Stimulated activated CD8-positive, alpha-beta memory T cell treated with anti-CD3 and anti-CD28 coated beads, Interleukin-12 subunit alpha, Interleukin-12 subunit beta, amount 100 ng/mL, for 24 hours (primary cell): ENCODE data around the gene LLPH.

Experiments
- DNase-seq: peaks from one replicate; pipeline ENCODE4 v3.0.0-alpha.2; 2020; ENCODE audit errors: extremely low read depth

The LLPH gene

DNA sequence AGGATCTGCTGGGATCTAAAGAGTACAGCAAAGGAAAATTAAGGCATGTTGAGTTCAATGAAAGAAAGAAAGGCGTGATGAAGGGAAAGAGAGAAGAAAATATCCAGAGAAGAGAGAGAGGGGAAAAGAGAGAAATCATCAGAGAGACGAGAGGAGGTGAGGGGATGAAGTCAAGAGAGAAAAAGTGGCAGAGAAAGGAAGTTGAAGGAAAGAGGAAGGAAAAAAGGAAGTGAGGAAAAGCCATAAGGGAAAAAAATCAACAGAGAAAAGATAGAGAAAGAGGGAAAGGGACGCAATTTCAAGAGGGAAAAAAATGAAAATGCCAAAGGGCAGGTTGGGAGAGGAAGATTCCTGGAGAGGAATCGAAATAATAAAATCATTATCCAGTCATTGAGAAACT, 40.4 kb downstream of the LLPH start:
- no peak for DNase-seq

DNA sequence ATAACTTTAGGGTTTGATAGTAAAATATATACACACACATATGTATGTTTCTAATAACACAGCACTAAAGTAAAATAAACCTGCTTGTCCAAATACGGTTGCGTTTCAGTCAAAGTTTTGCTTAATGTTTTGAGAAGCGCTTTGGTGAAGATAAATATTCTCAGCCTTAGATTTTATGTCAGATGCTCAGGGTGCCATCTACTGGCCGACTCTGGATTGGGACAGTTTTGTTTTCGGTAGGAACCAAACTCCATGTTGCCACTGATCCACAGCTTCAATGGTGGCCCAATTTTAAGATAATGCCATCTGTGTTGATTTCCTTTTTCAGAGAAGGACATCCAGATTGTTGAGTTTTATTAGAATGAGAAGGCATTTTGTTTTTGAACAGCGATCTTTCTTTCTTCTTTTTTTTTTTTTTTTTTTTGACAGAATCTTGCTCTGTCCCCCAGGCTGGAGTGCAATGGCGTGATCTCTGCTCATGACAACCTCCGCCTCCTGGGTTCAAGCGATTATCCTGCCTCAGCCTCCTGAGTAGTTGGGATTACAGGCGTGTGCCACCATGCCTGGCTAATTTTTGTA, 43.1 kb downstream of the LLPH start:
- no peak for DNase-seq

DNA sequence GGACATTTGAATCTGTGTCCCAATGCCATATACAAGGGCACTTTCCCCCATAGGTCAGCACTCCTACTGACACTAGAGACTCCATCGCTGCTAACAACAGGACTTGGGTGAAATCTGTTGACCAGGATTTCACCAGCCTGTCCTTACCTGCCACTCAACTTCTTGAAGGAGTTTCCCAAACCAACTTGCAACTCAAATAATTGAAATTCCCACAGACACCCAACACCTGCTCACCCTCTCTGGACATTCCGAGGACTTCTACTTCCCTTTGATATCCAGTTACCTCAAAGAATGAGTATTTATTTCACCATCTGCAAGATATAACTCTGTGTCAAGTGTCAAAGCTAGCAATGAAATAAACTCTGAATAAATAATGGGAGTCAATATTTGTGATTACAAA, 44.6 kb downstream of the LLPH start:
- no peak for DNase-seq

DNA sequence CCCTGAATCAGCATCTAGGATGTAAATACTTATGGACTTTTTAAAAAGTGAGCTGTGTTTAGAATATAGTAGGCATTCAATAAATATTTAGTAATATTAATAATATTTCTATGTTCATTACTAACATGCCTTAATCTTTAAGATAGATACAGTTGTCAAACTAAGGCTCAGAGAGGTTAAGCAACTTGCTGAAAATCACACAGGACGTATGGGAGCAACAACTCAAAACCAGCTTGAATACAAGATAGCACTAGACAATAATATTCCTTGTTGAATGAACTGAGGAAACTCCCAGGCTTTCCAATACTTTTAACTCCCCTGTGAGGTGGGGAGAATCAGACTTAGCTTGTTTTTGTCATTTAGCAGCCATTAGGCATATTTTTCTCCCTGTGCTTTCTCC, 45.3 kb downstream of the LLPH start:
- no peak for DNase-seq

- DNase-seq: no peak
Observed at GRCh38 chr12:66083766-66084165, 46.8 kb downstream of the LLPH start.

DNA sequence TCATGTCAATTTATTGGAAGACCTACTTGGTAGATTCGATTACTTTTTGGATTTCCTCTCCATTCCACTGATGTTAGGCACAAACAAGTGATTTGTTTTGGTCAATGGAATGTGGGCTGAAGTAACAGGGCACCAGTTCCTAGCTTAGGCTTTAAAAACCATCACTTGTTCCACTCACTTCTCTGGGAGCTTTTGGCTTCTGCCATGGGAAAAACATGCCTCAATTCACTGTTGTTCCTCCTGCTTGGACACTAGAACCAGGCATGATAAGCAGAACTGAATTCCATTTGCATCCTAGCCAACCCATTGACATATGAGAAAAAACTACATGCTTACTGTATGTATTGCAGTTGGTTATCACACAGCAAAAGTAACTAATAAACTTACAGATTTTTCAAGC, 47.8 kb downstream of the LLPH start:
- no peak for DNase-seq

DNA sequence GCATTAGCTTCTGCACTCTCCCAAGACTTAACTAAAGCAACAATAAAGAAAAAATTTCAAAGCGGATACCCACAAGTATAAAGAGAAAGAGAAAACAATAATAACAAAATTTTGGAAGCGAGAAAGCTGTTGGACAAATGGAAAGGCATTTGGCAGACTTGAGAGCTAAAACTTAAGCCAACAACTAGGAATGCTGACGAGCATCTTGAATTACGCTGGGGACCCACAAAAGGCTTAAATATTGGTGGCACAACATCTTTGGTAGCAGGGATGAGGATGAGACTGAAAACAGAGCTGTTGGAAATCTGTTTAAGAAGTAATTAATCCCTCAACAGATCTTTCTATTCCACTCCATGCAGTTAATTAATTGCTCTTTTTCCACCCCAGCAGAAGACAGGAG, 49.8 kb downstream of the LLPH start:
- no peak for DNase-seq

GRCh38 chr12:66077542-66077941, 53.0 kb downstream of the LLPH start:
- DNase-seq: no peak

GRCh38 chr12:66074561-66074960, 56.0 kb downstream of the LLPH start:
- no peak for DNase-seq

DNA sequence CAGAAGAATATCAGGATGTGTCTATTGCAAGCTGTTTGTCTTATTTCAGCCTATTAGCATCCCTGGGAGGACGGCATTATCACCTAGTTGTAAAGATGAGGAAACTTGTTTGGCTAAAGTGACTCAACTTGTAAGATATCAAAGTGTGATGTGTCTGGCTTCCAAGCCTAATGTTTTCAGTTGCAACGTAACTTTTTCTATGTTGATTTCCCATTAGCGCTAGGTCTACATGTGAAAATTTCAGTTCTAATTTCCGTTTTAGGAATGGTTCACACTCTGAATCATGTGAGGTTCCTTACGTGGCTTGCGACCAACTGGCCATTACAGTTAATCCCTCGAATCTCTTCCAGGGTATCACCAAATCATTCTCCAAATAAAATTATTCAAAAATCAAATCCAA, 58.0 kb downstream of the LLPH start:
- DNase-seq: no peak

DNA sequence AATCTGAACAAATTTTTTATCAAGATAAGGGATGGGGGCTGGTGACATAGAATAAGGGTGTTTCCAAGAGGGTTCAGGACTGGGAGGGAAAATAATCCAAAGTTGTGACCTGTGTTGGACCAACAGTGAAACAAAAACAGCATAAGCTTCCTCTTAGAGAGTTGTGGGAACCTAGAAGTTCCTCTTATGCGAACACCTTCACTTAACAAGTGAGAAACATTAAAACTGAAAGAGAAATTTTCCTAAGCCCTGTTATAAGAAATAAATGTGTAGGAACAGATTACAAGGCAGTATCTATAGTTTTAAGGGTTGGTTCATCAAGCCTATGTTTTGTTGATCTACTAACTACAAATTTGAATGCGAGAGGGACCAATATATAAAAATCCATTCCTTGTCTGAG, 58.4 kb downstream of the LLPH start:
- DNase-seq: no peak

DNA sequence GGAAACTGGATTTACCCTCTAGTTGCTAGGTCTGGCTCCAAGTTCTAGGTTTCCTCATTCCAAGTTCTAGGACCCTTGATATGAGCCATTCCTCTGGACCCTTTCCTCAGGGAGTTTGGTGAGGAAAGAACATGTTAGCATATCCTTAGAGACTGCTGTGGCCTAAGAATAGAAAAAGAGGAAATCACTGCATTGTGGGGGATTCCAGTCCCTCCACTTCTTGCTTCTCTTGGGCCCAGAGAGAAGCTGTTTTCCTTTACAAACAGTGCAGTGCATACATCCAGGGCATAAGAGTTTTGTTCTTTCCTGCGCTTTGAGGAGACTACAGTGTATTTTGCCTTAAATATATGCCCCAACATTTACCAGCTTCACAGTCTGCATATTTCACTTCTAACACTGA, 59.0 kb downstream of the LLPH start:
- DNase-seq: no peak

DNA sequence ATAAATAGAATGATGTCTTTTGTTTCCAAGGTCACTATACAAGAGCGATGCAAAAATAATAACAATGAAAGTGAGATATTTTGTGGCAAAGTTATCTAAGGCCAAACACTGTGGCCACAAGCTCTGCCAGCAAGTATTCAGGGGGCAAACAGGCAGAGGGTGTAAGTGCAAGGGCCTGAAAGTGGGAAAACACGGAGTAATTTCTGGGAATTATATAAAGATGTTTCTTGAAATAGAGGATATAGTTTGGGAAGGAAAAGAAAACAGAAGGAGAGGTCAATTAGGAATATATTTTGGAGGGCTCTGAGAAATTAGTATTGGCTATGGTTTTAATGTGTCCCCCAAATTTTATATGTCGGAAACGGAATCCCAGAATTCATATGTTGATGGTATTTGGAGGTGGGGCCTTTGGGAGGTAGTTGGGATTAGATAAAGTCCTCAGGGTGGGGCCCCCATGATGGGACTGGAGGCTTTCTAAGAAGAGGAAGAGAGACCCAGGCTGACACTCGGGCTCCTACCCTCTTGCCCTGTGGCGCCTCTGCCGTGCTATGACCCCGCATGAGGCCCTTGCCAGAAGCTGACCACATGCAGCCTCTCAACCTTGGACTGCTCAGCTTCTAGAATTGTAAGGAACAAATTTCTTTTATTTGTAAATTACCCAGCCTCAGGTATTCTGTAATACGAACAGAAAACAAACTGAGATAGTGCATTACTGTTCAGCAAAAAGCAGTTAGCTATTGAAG, 60.0 kb downstream of the LLPH start:
- DNase-seq: no peak

GRCh38 chr12:66066929-66067523, 63.5 kb downstream of the LLPH start:
- no peak for DNase-seq
